Occipital lobe (tissue), 2 donors: Measurements from ENCODE around the gene FGF12. TPM values are rescaled to one million over a fixed set of nuclear protein-coding genes. Genes with fewer than 3 reads are reported as not detected.

Source experiments
- DNase-seq: peaks from one replicate; lab custom pipeline; 2025; lab: John Stamatoyannopoulos, UW
- total RNA-seq: library from RNA; depleted of rRNA; stranded (reverse); fragments of >200 nt; gene quantifications from one replicate; pipeline ENCODE4 v1.2.3, GENCODE V29; 2014

The FGF12 gene
- total RNA-seq, 1 donor from 2014 or later = 187 TPM

GRCh38 chr3:192417017-192417416, 310.3 kb downstream of the FGF12 start:
- no peak for DNase-seq

- no peak for DNase-seq
Measured at GRCh38 chr3:192413461-192413860, 313.9 kb downstream of the FGF12 start.

GRCh38 chr3:192410684-192410960, 316.7 kb downstream of the FGF12 start:
- no peak for DNase-seq

GRCh38 chr3:192409838-192410683, 317.3 kb downstream of the FGF12 start:
- peak; percentile 10 for DNase-seq

GRCh38 chr3:192409201-192409837, 318.0 kb downstream of the FGF12 start:
- DNase-seq = peak; percentile 57

GRCh38 chr3:192408647-192409200, 318.6 kb downstream of the FGF12 start:
- peak; percentile 8 for DNase-seq

GRCh38 chr3:192408007-192408646, 319.2 kb downstream of the FGF12 start:
- DNase-seq = peak; percentile 31

GRCh38 chr3:192399767-192400166, 327.6 kb downstream of the FGF12 start:
- DNase-seq = no peak

GRCh38 chr3:192397012-192397411, 330.3 kb downstream of the FGF12 start:
- peak; percentile 10 for DNase-seq

GRCh38 chr3:192395506-192395905, 331.8 kb downstream of the FGF12 start:
- no peak for DNase-seq

GRCh38 chr3:192392986-192393385, 334.4 kb downstream of the FGF12 start:
- no peak for DNase-seq

- DNase-seq = no peak
Measured at GRCh38 chr3:192382861-192383260, 344.5 kb downstream of the FGF12 start.

- DNase-seq = no peak
Measured at GRCh38 chr3:192373586-192373985, 353.8 kb downstream of the FGF12 start.

- DNase-seq = no peak
Measured at GRCh38 chr3:192373032-192373431, 354.3 kb downstream of the FGF12 start.

GRCh38 chr3:192372616-192373015, 354.7 kb downstream of the FGF12 start:
- no peak for DNase-seq

- DNase-seq = no peak
Measured at GRCh38 chr3:192371870-192372400, 355.4 kb downstream of the FGF12 start.

GRCh38 chr3:192367616-192368015, 359.7 kb downstream of the FGF12 start:
- DNase-seq = no peak

- no peak for DNase-seq
Measured at GRCh38 chr3:192366916-192367315, 360.4 kb downstream of the FGF12 start.

GRCh38 chr3:192365571-192365970, 361.8 kb downstream of the FGF12 start:
- DNase-seq = no peak

- no peak for DNase-seq
Measured at GRCh38 chr3:192364316-192364715, 363.0 kb downstream of the FGF12 start.

- no peak for DNase-seq
Measured at GRCh38 chr3:192354687-192355086, 372.7 kb downstream of the FGF12 start.

GRCh38 chr3:192352142-192352541, 375.2 kb downstream of the FGF12 start:
- DNase-seq = no peak
